Measurements from ENCODE around the gene SETSIP.
"Not testable (repeated sequence)": the region's sequence is repeated elsewhere in the genome, so short reads cannot be mapped to it uniquely, and the experiment has no call there.

The SETSIP gene

GRCh38 chr1:92045766-92046495 lies 29.3 kb downstream of the SETSIP start:
- DNase-seq = no peak

GRCh38 chr1:92043621-92044020 lies 31.6 kb downstream of the SETSIP start:
- DNase-seq = no peak

- no peak for DNase-seq
Observed at GRCh38 chr1:92040971-92041370, 34.2 kb downstream of the SETSIP start.

GRCh38 chr1:92038695-92039346 lies 36.4 kb downstream of the SETSIP start:
- no peak for DNase-seq

GRCh38 chr1:92037400-92037799 lies 37.8 kb downstream of the SETSIP start:
- DNase-seq = no peak

GRCh38 chr1:92031281-92032110 lies 43.7 kb downstream of the SETSIP start:
- DNase-seq = no peak

- DNase-seq = peak in 1 of 2 experiments; percentile 22
Observed at GRCh38 chr1:92030656-92031107, 44.5 kb downstream of the SETSIP start.

GRCh38 chr1:92029241-92029922 lies 45.8 kb downstream of the SETSIP start:
- DNase-seq = no peak

- no peak for DNase-seq
Observed at GRCh38 chr1:92026806-92027205, 48.4 kb downstream of the SETSIP start.

GRCh38 chr1:92026042-92026441 lies 49.2 kb downstream of the SETSIP start:
- not testable (repeated sequence) for DNase-seq
